IPS-18a (cell line): ENCODE measurements around the gene TAS1R1.

Experiments used
- H3K27ac ChIP-seq: one replicate; pipeline ENCODE4 v1.5.1; 2013; ENCODE audit warnings: low read length
- H3K27me3 ChIP-seq: one replicate; pipeline ENCODE4 v1.6.1; 2013; ENCODE audit warnings: mild to moderate bottlenecking, low read length; ENCODE audit not compliant: control insufficient read depth, insufficient read depth
- H3K36me3 ChIP-seq: one replicate; pipeline ENCODE4 v1.6.1; 2013; ENCODE audit warnings: low read depth, low read length; ENCODE audit not compliant: control insufficient read depth
- H3K4me1 ChIP-seq: one replicate; pipeline ENCODE4 v1.6.1; 2013; ENCODE audit warnings: low read depth, low read length; ENCODE audit not compliant: control insufficient read depth
- H3K4me3 ChIP-seq: one replicate; pipeline ENCODE4 v1.5.1; 2013; ENCODE audit warnings: low read length
- H3K9ac ChIP-seq: one replicate; pipeline ENCODE4 v1.6.1; 2013; ENCODE audit warnings: mild to moderate bottlenecking, low read length, moderate library complexity
- H3K9me3 ChIP-seq: one replicate; pipeline ENCODE4 v1.6.1; 2013; ENCODE audit warnings: low read depth, low read length; ENCODE audit not compliant: control insufficient read depth

Gene TAS1R1

GRCh38 chr1:6554907-6555778 is at the start of gene TAS1R1:
TAS1R1 (plus strand) TSS chr1:6555307; CDS start chr1:6555374, 67 bp downstream.
- H3K9me3 ChIP-seq = no peaks in the 10 kb centered on the region
- H3K4me1 ChIP-seq = peaks cover 12% of the 10 kb centered on the region
- H3K27ac ChIP-seq = no peak within 1 kb of the TSS
- H3K27me3 ChIP-seq = no peaks in the 10 kb centered on the region
- peaks cover 3% of the 10 kb centered on the region for H3K36me3 ChIP-seq
- peak within 1 kb of the TSS; percentile 89 for H3K4me3 ChIP-seq
- H3K9ac ChIP-seq = peak within 1 kb of the TSS; percentile 91

GRCh38 chr1:6505367-6506209 is 49.5 kb upstream of the TAS1R1 start:
- Histone ChIP-seq H3K9me3 (no peaks in the 10 kb centered on the region), H3K4me3 (no peak overlapping the region), H3K4me1 (no peaks in the 10 kb centered on the region), H3K27ac (no peak overlapping the region), H3K27me3 (no peaks in the 10 kb centered on the region), H3K9ac (no peak overlapping the region), H3K36me3 (no peaks in the 10 kb centered on the region)

GRCh38 chr1:6506210-6507036 is 48.7 kb upstream of the TAS1R1 start:
- Histone ChIP-seq H3K27ac (no peak overlapping the region), H3K36me3 (no peaks in the 10 kb centered on the region), H3K4me1 (no peaks in the 10 kb centered on the region), H3K9ac (no peak overlapping the region), H3K9me3 (no peaks in the 10 kb centered on the region), H3K4me3 (no peak overlapping the region), H3K27me3 (no peaks in the 10 kb centered on the region)

GRCh38 chr1:6507037-6507428 is 48.1 kb upstream of the TAS1R1 start:
- Histone ChIP-seq H3K4me1 (no peaks in the 10 kb centered on the region), H3K36me3 (no peaks in the 10 kb centered on the region), H3K27me3 (no peaks in the 10 kb centered on the region), H3K9me3 (no peaks in the 10 kb centered on the region), H3K9ac (no peak overlapping the region), H3K27ac (no peak overlapping the region), H3K4me3 (no peak overlapping the region)

- Histone ChIP-seq H3K36me3 (no peaks in the 10 kb centered on the region), H3K27ac (no peak overlapping the region), H3K4me1 (no peaks in the 10 kb centered on the region), H3K27me3 (no peaks in the 10 kb centered on the region), H3K9me3 (no peaks in the 10 kb centered on the region), H3K4me3 (no peak overlapping the region), H3K9ac (no peak overlapping the region)
Measured at GRCh38 chr1:6507461-6507911, 47.6 kb upstream of the TAS1R1 start.

GRCh38 chr1:6508154-6508815 is 46.8 kb upstream of the TAS1R1 start:
- Histone ChIP-seq H3K27me3 (no peaks in the 10 kb centered on the region), H3K4me3 (no peak overlapping the region), H3K4me1 (no peaks in the 10 kb centered on the region), H3K27ac (no peak overlapping the region), H3K9ac (no peak overlapping the region), H3K36me3 (no peaks in the 10 kb centered on the region), H3K9me3 (no peaks in the 10 kb centered on the region)

- H3K4me1 ChIP-seq = no peaks in the 10 kb centered on the region
Measured at GRCh38 chr1:6508816-6509189, 46.3 kb upstream of the TAS1R1 start.

GRCh38 chr1:6509220-6509918 is 45.7 kb upstream of the TAS1R1 start:
- Histone ChIP-seq H3K4me1 (no peaks in the 10 kb centered on the region), H3K9ac (no peak overlapping the region), H3K9me3 (no peaks in the 10 kb centered on the region), H3K27ac (no peak overlapping the region), H3K4me3 (no peak overlapping the region), H3K27me3 (no peaks in the 10 kb centered on the region), H3K36me3 (no peaks in the 10 kb centered on the region)

More at GRCh38 chr1:6508816-6509189, 46.3 kb upstream of the TAS1R1 start:
- no peak overlapping the region for H3K27ac ChIP-seq
- H3K9me3 ChIP-seq = no peaks in the 10 kb centered on the region
- no peak overlapping the region for H3K4me3 ChIP-seq
- no peaks in the 10 kb centered on the region for H3K36me3 ChIP-seq
- H3K27me3 ChIP-seq = no peaks in the 10 kb centered on the region
- H3K9ac ChIP-seq = no peak overlapping the region

- Histone ChIP-seq H3K4me1 (no peaks in the 10 kb centered on the region), H3K9ac (no peak overlapping the region), H3K9me3 (no peaks in the 10 kb centered on the region), H3K36me3 (no peaks in the 10 kb centered on the region), H3K27ac (no peak overlapping the region), H3K27me3 (no peaks in the 10 kb centered on the region), H3K4me3 (no peak overlapping the region)
Measured at GRCh38 chr1:6509919-6510291, 45.2 kb upstream of the TAS1R1 start.

GRCh38 chr1:6510493-6510892 is 44.6 kb upstream of the TAS1R1 start:
- H3K27ac ChIP-seq = no peak overlapping the region
- no peaks in the 10 kb centered on the region for H3K9me3 ChIP-seq
- no peak overlapping the region for H3K4me3 ChIP-seq
- no peak overlapping the region for H3K9ac ChIP-seq
- no peaks in the 10 kb centered on the region for H3K36me3 ChIP-seq
- no peaks in the 10 kb centered on the region for H3K4me1 ChIP-seq
- no peaks in the 10 kb centered on the region for H3K27me3 ChIP-seq
